HuH-7.5 (cell line): ENCODE results near the gene OR4E1.
"Not testable (repeated sequence)": the region's sequence is repeated elsewhere in the genome, so short reads cannot be mapped to it uniquely, and the experiment has no call there.

ENCODE experiments used
- DNase-seq: peaks from one replicate; pipeline ENCODE4 v3.0.0; 2011; ENCODE audit warnings: low spot score

Gene OR4E1, protein sequence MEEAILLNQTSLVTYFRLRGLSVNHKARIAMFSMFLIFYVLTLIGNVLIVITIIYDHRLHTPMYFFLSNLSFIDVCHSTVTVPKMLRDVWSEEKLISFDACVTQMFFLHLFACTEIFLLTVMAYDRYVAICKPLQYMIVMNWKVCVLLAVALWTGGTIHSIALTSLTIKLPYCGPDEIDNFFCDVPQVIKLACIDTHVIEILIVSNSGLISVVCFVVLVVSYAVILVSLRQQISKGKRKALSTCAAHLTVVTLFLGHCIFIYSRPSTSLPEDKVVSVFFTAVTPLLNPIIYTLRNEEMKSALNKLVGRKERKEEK

DNA sequence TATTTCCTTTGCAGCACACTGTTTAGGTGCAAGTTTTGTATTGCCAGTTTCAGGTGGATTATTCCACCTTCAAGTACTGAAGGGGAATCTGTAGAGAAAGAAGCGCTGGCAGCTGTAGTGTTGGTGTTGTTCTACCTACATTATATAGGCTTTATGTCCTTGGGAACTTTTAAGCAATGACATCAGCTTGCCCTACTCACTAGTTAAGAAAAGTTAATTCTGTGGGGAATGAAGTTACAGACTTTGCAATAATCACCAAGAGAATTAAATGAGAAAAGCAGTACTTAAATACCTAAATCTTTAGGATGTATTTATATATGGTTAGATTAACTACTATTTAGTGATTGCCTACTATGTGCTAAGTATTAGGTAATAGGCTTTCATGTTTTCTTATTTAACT is at the start of gene OR4E1:
OR4E1 (minus strand) TSS at position 101 of the 400 bp plus-strand sequence. CDS start 2,883 bp downstream, outside the sequence.
- no peak for DNase-seq

DNA sequence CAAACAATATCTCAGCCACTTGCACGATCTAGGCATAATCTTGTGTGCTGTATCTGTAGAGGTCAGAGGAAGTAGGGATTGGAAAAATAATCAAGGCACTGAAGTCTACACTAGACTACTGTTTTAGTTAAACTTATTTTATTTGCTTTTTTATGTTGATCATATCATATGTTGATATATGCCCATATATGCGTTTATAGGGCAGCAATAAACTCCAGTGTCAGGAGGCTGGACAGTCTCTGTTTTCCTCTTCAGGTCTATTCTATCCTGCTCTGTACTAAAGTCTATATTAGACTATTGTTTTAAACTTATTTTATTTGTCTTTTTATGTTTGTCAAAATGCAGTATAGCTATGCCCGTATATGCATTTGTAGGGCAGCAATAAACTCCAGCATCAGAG is 47.9 kb upstream of the OR4E1 start:
- no peak for DNase-seq

DNA sequence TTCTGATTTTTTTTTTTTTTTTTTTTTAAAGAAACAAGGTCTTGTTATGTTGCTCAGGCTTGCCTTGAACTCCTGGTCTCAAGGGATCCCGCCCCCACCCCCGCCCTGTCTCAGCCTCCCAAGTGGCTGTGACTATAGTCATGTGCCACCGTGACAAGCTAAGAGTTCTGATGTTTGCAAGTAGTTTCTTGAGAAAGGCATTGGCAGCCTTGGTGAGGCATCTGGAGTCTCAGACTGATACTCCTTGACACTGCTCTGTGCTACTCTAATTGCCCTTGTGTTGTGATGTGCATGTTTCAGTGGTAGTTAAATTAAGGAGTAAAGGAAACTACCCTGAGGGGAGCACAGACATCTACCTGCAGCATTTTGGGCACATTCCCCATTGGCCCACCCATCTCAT is 46.2 kb upstream of the OR4E1 start:
- DNase-seq = no peak

DNA sequence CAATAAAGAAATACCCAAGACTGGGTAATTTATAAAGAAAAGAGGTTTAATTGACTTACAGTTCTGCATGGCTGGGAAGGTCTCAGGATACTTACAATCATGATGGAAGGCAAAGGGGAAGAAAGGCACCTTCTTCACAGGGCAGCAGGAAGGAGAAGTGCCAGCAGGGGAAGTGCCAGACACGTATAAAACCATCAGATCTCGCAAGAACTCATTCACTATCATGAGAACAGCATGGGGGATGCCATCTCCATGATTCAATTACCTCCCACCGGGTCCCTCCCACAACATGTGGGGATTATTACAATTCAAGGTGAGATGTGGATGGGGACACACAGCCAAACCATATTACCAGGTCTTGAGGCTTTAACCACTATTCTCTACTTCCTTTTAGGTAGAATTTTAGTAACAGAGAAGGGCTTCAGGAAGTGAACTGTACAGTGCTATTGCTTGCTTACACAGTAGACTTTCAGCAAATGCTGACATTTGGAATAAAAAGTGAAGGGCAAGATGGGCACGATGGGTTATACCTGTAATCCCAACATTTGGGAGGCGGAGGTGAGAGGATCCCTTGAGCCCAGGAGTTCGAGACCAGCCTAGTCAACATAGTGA is 40.8 kb upstream of the OR4E1 start:
- DNase-seq = no peak

DNA sequence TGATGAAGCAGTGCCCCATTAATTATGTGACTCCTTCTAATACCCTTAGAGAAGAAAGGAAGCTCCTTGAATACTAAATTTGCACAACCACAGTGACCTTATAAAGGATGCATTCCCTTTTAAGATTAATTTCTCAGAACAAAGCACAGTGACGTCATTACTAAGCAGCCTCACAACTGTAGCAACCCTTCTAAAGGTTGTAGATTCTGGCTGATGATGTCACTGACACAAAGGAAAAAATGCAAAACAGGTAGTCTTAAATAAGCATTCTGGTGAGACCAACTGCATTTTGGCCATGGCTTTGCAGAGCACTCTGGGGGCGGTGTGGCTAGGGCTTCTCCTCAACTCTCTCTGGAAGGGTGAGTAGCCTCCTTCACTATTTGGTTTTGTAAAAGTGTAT is 38.4 kb upstream of the OR4E1 start:
- no peak for DNase-seq

DNA sequence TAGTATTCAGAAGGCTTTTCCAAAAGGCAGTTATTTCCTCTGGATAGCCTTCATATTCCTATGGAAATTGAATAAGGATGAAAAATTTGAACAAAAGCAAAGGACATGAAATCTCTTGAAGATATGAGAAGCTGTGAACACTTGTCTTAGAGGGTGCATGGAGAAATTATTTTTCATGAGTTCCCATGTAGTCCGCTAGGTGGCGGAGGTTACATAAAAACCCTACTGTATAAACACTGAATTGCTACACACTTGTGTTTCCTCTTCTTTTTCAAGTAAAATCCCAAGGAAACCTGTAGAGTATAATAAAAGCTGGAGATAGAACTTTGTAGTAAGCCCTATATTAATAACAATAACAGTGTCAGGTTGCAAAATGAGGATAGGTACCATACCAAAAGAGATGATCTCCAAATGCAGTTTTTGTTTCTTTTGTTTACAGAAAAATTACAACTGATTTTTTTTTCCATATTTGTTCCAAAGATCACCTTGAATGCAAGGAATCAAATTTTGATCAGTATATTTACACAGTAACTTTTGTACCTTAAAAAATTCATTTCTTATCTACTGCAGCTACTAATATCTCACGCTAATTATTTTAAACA is 37.8 kb upstream of the OR4E1 start:
- DNase-seq = peak; percentile 13

DNA sequence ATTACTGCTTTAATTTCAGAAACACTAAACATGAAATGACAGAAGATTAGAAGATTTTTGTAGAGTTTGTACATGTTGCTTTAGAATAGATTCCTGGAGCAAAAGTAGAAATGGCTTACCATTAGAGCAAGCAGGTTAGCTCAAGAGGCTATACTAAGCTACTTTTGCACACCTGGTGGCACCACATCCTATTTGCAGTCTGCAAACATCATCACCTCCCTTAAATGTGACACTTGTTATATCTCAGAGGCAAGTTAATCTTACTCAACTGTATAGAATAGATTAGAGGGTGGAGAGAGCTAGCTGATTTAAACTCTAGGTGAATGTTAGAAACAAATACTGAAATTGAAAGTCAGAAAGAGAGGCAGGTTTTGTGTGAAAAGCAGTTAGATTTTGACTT is 30.7 kb upstream of the OR4E1 start:
- no peak for DNase-seq

DNA sequence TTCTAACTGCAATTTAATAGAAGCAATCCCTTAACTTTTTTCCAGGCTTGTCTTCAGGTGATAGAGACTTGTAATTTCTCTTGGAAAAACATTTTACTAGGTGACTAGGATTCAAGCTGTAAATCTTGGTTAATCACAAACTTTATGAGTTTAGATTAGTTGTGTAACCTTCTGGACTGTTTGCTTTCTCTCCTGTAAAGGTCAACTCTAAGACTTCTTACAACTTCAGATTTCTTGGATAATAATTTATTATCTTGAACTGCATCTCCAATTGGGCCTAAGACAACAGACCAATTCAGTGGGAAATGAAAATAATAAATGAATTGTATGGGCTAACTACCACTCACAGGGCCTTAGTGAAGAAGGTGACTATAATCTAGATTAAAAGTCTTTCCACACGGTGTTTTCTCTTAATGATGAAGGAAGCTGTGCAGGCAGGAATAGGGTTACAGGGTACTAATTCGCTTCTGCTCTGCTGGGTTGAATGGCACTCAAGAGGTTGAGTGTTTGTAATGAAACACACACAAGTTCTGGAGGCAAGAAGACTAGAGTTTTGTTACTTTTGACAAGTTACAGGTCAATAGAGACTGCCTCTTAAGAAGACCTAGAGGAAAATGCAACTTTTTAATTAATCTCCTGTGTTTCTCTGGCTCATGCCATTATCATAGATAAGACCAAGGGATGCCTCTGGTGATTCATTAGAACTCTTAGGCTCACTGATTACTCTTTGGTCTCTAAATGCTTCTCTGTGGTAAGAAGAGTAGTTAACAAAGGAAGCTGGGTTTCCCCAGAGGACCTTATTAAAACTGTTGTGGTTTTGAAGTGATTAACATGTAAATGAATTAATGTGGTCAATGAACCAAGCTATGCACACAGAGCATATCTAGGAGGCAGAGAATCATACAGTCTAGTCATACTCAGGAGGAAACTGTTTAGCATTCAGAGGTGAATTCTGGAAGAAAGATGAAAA is 30.0 kb upstream of the OR4E1 start:
- DNase-seq = no peak

DNA sequence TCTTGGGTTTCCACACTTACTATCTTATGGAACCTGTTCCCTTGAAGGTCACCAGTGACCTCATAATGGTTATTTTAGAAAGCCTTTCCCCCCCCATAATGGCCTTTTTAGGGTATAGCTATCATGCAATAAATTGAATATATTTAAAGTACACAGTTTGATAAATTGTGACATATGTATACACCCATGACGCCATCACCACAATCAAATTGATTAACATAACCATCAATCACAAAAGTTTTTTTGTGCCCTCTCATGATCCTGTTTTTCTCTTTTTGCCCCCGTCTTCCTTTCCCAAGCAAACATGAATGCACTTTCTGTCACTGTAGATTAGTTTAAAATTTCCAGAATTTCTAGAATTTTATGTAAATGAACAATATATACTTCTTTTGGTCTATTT is 28.7 kb upstream of the OR4E1 start:
- DNase-seq = no peak

DNA sequence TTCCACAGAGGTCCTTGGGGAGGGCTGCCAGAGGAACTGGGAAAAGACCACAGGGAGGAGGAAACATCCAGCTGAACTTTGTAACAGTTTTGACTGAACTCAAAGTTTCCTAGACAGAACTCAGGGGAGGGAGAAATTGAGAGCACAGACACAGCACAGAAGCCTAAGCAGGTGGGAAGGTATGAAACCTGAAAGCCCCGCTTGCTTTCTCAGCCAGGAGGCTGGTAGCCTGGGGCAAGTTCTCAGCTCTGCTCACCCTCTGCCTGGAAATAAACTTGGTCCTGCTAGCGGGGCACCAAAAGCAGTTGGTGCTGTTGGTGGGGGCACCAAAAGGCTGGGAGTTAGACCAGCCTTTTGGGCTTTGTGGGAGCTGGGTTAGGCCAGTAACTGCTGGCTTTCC is 25.9 kb upstream of the OR4E1 start:
- no peak for DNase-seq

DNA sequence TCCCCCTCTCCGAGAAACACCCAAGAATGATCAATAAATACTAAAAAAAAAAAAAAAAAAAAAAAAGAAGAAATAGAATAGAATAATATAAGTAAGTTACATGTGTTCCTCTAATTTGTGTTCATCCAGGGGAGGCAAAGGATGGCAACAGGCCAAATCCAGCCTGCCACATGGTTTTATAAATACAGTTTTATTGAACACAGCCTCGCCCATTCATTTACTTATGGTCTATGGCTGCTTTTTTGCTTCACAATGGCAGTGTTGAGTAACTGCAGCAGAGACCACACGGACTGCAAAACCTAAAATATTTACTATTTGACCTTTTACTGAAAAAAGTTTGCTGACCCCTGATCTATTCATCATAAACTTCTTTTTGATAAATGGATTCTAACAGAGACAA is 24.9 kb upstream of the OR4E1 start:
- not testable (repeated sequence) for DNase-seq

DNA sequence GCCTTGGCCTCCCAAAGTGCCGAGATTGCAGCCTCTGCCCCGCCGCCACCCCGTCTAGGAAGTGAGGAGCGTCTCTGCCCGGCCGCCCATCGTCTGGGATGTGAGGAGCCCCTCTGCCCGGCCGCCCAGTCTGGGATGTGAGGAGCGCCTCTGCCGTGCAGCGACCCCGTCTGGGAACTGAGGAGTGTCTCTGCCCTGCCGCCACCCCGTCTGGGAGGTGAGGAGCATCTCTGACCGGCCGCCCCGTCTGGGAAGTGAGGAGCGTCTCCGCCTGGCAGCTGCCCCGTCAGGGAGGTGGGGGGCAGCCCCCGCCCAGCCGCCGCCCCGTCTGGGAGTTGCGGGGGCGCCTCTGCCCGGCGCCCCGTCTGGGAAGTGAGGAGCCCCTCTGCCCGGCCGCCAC is 24.0 kb upstream of the OR4E1 start:
- not testable (repeated sequence) for DNase-seq

DNA sequence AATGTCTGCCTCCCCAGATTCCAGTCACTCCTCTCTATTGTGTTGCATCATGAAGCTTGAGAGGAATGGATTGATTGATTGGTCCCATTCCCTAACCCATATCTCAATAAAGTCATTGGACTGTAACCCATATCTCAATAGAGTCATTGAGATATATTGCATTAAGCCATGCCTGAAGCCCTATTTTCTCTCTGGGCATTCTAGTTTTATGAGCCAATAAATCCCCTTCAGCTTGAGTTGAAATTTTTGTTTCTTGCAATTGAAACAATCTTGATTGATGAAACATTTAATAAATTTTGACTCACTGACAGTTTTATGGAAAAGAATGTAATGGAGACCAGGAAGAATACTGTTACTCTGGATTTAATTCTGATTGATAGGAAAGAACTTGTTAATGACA is 20.8 kb upstream of the OR4E1 start:
- DNase-seq = no peak

DNA sequence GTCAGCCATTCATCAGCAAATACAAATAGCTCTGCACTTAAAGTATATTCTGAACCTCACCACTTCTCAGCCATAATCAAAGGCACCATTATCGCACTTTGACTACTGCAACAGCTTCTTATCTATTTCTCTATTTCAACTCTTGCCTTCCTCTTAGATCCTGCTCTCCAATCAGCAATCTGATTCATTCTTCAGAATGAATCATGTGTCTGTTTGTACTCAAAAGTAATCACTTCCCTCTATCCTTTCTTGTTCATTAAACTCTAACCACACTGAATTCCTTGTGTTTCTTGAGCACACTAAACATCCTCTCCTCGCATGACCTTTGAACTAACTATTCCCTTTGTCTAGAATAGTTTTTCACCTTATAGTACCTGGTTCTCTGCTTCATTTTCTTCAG is 12.8 kb upstream of the OR4E1 start:
- no peak for DNase-seq

DNA sequence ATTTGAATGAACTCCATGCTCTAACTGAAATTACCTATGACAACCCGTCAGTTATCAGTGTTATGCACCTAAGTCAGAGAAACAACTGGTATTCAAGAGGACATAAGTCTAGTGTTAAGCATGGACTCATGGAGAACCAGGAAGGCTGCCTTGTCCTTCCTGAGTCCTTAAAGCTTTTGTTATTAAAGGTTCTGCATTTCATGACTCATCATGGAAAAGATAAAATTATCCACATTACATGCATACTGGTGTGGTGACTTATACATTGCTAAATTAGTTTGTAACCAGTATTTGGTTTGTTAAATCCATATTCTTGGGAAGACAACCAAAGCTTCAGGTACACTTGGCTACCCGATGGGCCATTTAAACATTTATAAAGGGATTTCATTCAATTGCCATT is 6.5 kb upstream of the OR4E1 start:
- no peak for DNase-seq

DNA sequence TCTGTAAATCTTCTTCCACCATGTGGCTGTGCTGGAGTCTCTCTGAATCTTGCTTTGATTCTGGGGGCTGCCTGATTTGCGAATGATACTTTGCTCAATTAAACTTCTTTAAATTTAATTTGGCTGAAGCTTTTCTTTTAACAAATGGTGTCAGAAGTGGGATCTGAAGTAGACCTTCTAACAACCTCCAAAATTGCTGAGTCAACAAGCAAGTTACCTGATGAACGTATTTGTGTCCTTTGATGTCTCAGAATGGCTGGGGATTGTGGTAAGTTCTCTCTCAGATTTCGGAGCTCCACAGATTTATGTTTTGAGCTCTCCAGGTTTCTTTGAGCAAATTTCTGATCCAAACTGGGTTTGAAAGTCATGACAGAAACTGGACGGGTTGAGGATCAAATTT is 1.9 kb upstream of the OR4E1 start:
- no peak for DNase-seq

DNA sequence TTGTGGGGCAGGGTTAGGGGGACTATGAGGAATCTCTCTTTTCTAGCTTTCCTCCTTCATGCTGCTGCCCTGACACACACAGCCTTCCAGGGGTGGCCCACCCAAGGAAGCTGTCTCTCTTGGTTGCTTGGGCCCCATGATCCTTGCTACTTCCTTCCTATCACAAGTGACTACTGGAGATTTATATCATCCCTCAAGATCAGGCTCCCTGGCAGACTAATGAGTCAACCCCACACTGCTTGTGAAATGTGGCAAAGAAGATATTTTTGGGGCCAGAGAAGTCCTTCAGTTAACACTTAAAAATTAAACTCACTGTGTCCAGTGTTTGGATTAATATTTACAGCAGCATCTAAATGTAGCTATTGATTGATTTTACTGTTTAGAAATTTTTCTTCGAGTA is 1.5 kb downstream of the OR4E1 start:
- DNase-seq = no peak

DNA sequence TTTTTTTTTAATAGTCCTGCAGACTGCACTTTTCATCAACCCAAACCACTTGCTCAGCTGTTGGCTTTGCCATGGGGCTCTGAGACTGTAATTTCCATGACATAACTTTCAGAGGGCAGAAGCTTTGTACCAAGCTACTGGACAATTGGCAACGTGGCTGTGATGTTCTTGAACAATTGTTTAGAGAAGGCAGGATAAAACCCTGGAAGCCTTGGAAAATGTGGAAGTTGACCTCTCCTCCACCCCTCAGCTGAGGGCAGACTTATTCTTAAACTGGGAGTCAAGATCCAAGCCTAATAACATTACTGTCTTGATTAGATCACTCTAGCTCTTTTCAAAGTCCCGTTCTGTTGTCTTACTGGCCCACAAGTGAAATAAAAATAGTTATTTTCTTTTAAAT is 2.2 kb downstream of the OR4E1 start:
- no peak for DNase-seq

DNA sequence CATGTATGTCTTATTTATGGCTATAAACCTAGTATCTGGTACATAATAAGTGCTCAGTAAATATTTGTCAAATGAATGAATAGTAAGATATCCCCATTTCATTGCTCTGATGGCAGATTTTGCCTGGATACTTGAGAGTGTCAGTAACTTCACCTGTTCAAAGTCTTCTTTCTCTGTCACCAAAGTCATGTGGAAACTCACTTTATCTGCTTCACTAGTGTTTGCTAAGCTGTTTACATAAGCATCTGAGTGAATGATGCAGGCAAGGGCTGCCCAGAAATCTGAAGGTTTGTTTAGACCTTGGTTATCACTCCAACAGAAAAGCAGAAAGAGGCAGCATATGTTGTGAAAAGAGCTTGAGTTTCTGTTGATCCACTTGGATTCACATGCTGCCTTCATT is 4.3 kb downstream of the OR4E1 start:
- DNase-seq = no peak

DNA sequence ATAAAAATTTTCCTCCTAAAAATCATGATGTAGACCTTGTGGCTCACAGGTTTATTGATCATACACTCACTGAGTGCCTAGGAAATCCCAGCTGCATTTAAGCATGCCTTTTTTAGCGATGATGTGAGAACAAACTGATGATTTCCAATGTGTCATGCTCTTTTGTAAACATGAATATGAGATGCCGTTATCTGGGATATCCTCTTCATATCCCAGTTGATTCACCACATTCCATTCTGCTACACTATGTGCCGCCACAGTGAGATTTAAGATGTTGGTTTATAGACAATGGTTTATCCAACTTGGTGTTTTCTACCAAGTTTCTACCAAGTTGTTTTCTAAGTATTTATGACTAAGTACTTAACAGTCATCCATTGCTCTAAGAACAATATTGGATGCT is 5.2 kb downstream of the OR4E1 start:
- no peak for DNase-seq

DNA sequence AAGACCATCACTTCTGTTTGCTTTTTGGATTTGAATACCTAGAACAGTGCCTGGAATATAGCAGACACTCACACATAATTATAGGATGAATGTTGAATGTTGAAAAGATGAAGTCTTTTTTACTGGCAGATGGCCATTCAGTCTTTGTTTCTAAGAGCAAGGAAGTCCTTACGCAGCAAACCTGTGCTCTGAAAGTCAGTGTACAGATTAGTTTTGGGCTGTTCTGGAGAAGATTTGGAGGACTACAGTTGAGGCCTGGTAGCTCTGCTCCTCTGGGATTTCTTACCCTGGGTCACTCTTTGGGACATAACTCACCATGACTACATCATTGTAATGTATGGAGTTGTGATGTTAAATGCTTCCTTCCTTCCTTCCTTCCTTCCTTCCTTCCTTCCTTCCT is 16.6 kb downstream of the OR4E1 start:
- no peak for DNase-seq

DNA sequence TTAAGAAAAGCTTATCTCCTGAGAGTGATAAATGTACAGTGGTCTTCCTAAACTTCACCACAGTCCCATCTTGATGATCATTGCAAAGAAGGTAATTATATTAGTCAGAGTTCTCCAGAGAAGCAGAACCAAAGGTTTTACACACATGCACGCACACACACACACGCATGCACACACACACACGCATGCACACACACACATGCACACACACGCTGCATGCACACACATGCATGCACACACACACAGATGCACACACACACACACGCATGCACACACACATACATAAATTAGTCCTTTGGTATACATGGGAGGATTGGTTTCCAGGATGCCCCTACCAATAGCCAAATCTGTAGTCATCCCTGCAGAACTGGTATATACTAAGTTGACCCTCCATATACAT is 19.4 kb downstream of the OR4E1 start:
- no peak for DNase-seq
